Measurements from ENCODE around the gene TIMM50. TPM values are rescaled to one million over a fixed set of nuclear protein-coding genes. Genes with fewer than 3 reads are reported as not detected.

The TIMM50 gene
- total and polyA plus RNA-seq, 4 donors, result 24.3 to 39.9 (median 30.5) TPM

- no peak for TF ChIP-seq MAX (IDR thresholded peaks at IDR 0.05)
- no peak for TF ChIP-seq NR2F2 (IDR thresholded peaks at IDR 0.05)
- TF ChIP-seq FOXA2 (IDR thresholded peaks at IDR 0.05), result no peak
- TF ChIP-seq HNF4A (conservative IDR thresholded peaks at IDR 0.05), result no peak
Observed at GRCh38 chr19:39514840-39515550, 34.4 kb downstream of the TIMM50 start, which contains the start of gene SELENOV (continued).

- H3K27ac ChIP-seq (ENCODE audit: low read depth in 1 of 2, low read length in 2 of 2), result no peak overlapping the region
- no peak for DNase-seq (ENCODE audit: low spot score)
- peaks cover 5 to 12% (median 7%) of the 10 kb centered on the region in 4 donors for H3K4me1 ChIP-seq (ENCODE audit: control insufficient read depth in 4 of 4, insufficient read depth in 4 of 4, low read length in 3 of 4)
- TF ChIP-seq RAD21 (IDR thresholded peaks at IDR 0.05) (no peak), NR2F2 (IDR thresholded peaks at IDR 0.05) (no peak), SP1 (IDR thresholded peaks at IDR 0.05) (no peak), JUND (IDR thresholded peaks at IDR 0.05) (no peak), GABPA (IDR thresholded peaks at IDR 0.05 in 1 of 2, conservative IDR thresholded peaks at IDR 0.05 in 1 of 2) (no peak), ATF3 (IDR thresholded peaks at IDR 0.05) (no peak), REST (IDR thresholded peaks at IDR 0.05) (no peak), FOXA1 (IDR thresholded peaks at IDR 0.05) (no peak), FOXA2 (IDR thresholded peaks at IDR 0.05) (no peak), MAX (IDR thresholded peaks at IDR 0.05) (no peak), HNF4G (IDR thresholded peaks at IDR 0.05) (no peak)
- H3K36me3 ChIP-seq (ENCODE audit: control insufficient read depth in 4 of 4, insufficient read depth in 3 of 4, low read depth in 1 of 4, low read length in 3 of 4), result no peaks in the 10 kb centered on the region
- WGBS, result 5% methylated on average over 44 of the region's 44 CpGs
- no peak overlapping the region for H3K9ac ChIP-seq (ENCODE audit: low read depth in 1 of 2, low read length in 2 of 2)
- H3K4me3 ChIP-seq (ENCODE audit: low read depth in 1 of 3, low read length in 3 of 3), result peak overlapping the region in 1 of 3 donors; percentile 35
- peaks cover 0 to 2% (median 0%) of the 10 kb centered on the region in 4 donors for H3K9me3 ChIP-seq (ENCODE audit: control insufficient read depth in 4 of 4, low read length in 3 of 4)
- H3K27me3 ChIP-seq (ENCODE audit: control insufficient read depth in 4 of 4, insufficient read depth in 4 of 4, low read length in 3 of 4), result peaks cover 0 to 15% (median 9%) of the 10 kb centered on the region in 4 donors
Observed at GRCh38 chr19:39515551-39516191, 35.0 kb downstream of the TIMM50 start.

- Histone ChIP-seq H3K9me3 (ENCODE audit: control insufficient read depth in 4 of 4, low read length in 3 of 4) (peaks cover 0 to 2% (median 0%) of the 10 kb centered on the region in 4 donors), H3K27me3 (ENCODE audit: control insufficient read depth in 4 of 4, insufficient read depth in 4 of 4, low read length in 3 of 4) (peaks cover 0 to 15% (median 9%) of the 10 kb centered on the region in 4 donors), H3K4me1 (ENCODE audit: control insufficient read depth in 4 of 4, insufficient read depth in 4 of 4, low read length in 3 of 4) (peaks cover 5 to 12% (median 7%) of the 10 kb centered on the region in 4 donors), H3K9ac (ENCODE audit: low read depth in 1 of 2, low read length in 2 of 2) (no peak overlapping the region), H3K27ac (ENCODE audit: low read depth in 1 of 2, low read length in 2 of 2) (no peak overlapping the region), H3K36me3 (ENCODE audit: control insufficient read depth in 4 of 4, insufficient read depth in 3 of 4, low read depth in 1 of 4, low read length in 3 of 4) (no peaks in the 10 kb centered on the region), H3K4me3 (ENCODE audit: low read depth in 1 of 3, low read length in 3 of 3) (no peak overlapping the region)
- WGBS, result 46% methylated on average over 6 of the region's 6 CpGs
- no peak for DNase-seq (ENCODE audit: low spot score)
- TF ChIP-seq FOXA1 (IDR thresholded peaks at IDR 0.05) (no peak), SP1 (IDR thresholded peaks at IDR 0.05) (no peak), CTCF (IDR thresholded peaks at IDR 0.05; ENCODE audit: low read depth, low read length, missing input control) (no peak), RAD21 (IDR thresholded peaks at IDR 0.05) (no peak), MAX (IDR thresholded peaks at IDR 0.05) (no peak), HNF4A (conservative IDR thresholded peaks at IDR 0.05) (no peak), NR2F2 (IDR thresholded peaks at IDR 0.05) (no peak), RXRA (IDR thresholded peaks at IDR 0.05) (no peak), EGR1 (IDR thresholded peaks at IDR 0.05; ENCODE audit: low read depth in 2 of 2) (no peak), REST (IDR thresholded peaks at IDR 0.05) (no peak)
Observed at GRCh38 chr19:39516270-39516669, 35.6 kb downstream of the TIMM50 start.

Measured in liver (tissue), 9 donors.